ENCODE measurements around the gene TSPEAR.

- TF ChIP-seq CTCF (IDR thresholded peaks at IDR 0.05) (no peak), POLR2A (IDR thresholded peaks at IDR 0.05) (no peak)
Observed at GRCh38 chr21:44593598-44594405, 117.6 kb downstream of the TSPEAR start.
